Effector memory CD4-positive, alpha-beta T cell (primary cell): ENCODE data around the gene SS18L1.

Experiments used
- DNase-seq, 3 donors: peaks; one replicate each; pipeline ENCODE4 v3.0.0-alpha.2; 2020
- H3K27ac ChIP-seq: 2 replicates; pipeline ENCODE4 v1.7.0; 2013; ENCODE audit warnings: mild to moderate bottlenecking, low read length, moderate library complexity; ENCODE audit not compliant: insufficient read depth, poor library complexity, severe bottlenecking
- H3K27me3 ChIP-seq: replicated peaks from 2 replicates; pipeline ENCODE4 v1.7.0; 2013; ENCODE audit warnings: mild to moderate bottlenecking, low read length; ENCODE audit not compliant: insufficient read depth, control insufficient read depth, poor library complexity, severe bottlenecking
- H3K36me3 ChIP-seq: 2 replicates; pipeline ENCODE4 v1.7.0; 2013; ENCODE audit warnings: mild to moderate bottlenecking, low read length, moderate library complexity; ENCODE audit not compliant: control insufficient read depth, insufficient read depth
- H3K4me1 ChIP-seq: 2 replicates; pipeline ENCODE4 v1.7.0; 2013; ENCODE audit warnings: low read length, mild to moderate bottlenecking; ENCODE audit not compliant: control insufficient read depth, insufficient read depth, poor library complexity, severe bottlenecking
- H3K4me3 ChIP-seq: 2 replicates; pipeline ENCODE4 v1.7.0; 2013; ENCODE audit warnings: low read length, low read depth, mild to moderate bottlenecking; ENCODE audit not compliant: insufficient read depth, poor library complexity, severe bottlenecking
- H3K9me3 ChIP-seq: 2 replicates; pipeline ENCODE4 v1.7.0; 2013; ENCODE audit warnings: mild to moderate bottlenecking, low read length, moderate library complexity; ENCODE audit not compliant: control insufficient read depth

SS18L1 gene

DNA sequence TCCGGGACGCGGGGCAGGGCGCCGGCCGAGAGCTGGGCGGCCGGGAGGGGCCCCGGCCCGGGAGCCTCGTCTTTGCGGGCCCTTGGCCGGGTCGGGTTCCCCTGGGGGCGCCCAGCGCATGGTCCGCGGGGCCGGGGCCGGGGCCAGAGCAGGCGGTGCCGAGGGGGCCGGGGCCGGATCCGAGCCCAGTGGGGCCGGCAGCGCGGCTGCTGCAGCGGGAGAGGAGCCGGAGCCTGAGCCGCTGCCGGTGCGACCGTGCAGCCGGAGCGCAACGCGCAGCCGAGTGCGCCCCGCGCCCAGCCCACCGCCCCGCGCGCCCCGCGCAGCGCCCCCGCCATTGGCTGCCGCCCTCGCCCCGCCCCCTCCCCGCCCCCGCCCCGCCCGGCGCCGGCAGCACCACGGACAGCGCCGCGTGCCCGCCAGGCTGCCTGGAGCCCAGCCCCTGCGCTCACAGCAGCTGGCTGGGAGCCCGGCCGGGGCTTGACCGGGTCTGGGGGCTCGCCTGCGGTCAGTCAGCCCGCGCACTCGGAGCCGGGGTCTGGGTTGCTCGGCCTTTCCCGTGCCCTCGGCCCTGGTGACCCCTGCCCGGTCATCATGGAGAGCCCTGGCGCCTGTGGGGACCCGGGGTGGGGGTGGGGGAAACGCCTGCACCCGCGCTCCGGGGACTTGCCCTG lies 76.6 kb downstream of the SS18L1 start, which contains the start of gene HRH3:
Gene HRH3 (minus strand): TSS at position 287 of the 674 bp plus-strand sequence. CDS start 308 bp downstream, outside the sequence.
- Histone ChIP-seq H3K9me3 (no peaks in the 10 kb centered on the region), H3K27ac (no peak within 1 kb of the TSS), H3K4me3 (no peak within 1 kb of the TSS), H3K4me1 (peaks cover 10% of the 10 kb centered on the region), H3K36me3 (no peaks in the 10 kb centered on the region), H3K27me3 (peaks cover 42% of the 10 kb centered on the region)
- peak; percentile 8 to 29 (median 9) for DNase-seq

DNA sequence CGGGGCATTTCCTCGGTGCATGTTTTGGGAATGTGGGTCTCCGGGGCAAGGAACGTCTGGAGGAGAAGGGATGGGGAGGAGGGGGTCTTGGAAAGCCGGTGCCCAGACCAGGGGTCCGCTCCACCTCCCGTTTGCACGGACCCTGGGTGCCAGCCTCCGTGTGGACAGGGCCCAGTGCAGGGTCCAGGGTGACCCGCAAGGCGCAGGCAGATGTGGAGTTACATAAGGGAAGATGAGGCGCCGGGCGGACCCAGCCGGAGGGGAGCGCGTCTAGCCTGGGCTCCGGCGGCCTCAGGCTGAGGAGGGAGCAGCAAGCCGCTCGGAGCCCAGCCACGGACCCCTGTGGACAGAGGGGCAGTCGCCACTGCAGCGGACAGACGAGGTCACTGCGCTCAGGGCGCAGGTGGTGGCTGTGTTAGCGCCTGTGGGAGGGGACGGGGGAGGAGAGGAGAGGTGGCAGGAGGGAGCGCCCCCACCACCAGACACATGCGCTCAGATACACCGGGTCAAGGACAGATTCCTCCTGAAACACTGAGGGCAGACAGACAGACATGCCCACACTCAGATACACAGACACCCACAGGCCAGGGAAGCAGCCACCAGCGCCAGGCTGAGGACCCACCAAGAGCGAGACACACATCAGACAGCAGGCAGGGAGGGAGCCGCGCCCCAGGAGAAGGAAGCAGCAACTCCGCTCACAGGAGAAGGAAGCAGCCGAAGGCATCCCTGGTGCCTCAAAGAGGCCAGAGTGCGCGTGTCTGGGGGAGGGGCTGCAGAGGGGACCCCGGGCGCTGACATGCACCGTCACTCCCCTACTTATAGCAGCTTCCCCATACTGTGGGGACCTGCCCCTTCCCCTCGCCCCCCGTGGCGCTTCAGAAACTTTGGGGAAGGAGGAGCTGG lies 77.3 kb downstream of the SS18L1 start:
- DNase-seq = no peak
- Histone ChIP-seq H3K9me3 (no peaks in the 10 kb centered on the region), H3K27me3 (peaks cover 42% of the 10 kb centered on the region), H3K27ac (no peak overlapping the region), H3K4me1 (peaks cover 10% of the 10 kb centered on the region), H3K36me3 (no peaks in the 10 kb centered on the region), H3K4me3 (no peak overlapping the region)

GRCh38 chr20:62222266-62222850 lies 78.8 kb downstream of the SS18L1 start:
- DNase-seq = no peak
- Histone ChIP-seq H3K27ac (no peak overlapping the region), H3K4me3 (no peak overlapping the region), H3K27me3 (peaks cover 41% of the 10 kb centered on the region), H3K9me3 (no peaks in the 10 kb centered on the region), H3K36me3 (no peaks in the 10 kb centered on the region), H3K4me1 (peaks cover 10% of the 10 kb centered on the region)

DNA sequence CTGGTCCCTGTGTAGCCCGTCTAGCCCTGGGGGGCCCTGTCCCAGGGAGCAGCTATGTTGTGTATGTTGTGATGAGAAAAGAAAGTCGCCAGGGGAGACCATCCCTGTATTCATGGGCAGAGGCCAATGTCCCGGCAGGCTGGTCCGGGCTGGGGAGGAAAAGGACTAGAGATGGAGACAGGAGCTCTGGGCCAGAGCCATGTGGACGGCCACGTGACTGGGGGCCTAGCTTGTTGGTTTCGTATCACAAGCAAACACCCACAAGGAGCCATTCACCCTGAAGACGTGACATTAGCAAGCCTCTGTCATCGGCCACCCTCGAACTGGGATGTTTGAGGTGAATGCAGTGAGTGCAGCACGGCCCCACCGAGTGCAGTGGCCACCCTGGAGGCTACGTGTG lies 79.4 kb downstream of the SS18L1 start:
- H3K36me3 ChIP-seq = no peaks in the 10 kb centered on the region
- H3K27me3 ChIP-seq = peaks cover 34% of the 10 kb centered on the region

DNA sequence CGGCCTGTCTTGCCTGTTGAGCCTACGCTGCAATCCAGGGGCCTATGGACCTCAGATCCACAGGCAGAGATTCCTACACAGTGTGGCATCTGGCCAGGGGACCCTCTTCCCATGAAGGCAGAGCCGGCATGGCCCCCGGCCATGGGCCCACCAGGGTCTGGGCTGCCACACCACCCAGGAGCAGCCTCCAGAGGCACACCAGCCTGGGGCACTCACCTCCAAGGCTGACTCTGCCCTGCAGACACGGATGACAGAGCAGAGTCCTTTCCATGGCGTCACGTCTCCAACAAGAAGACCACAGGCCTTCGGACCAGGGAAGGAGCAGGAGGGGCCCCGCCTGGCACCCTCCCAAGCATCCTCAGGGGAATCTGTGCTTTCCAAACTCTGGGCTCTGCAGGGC lies 80.0 kb downstream of the SS18L1 start:
- Histone ChIP-seq H3K4me3 (no peak overlapping the region), H3K27ac (no peak overlapping the region), H3K36me3 (no peaks in the 10 kb centered on the region), H3K9me3 (no peaks in the 10 kb centered on the region), H3K27me3 (peaks cover 28% of the 10 kb centered on the region), H3K4me1 (peaks cover 10% of the 10 kb centered on the region)
- DNase-seq = no peak

More for the DNA sequence above, 79.4 kb downstream of the SS18L1 start:
- peaks cover 10% of the 10 kb centered on the region for H3K4me1 ChIP-seq
- H3K27ac ChIP-seq = no peak overlapping the region
- no peaks in the 10 kb centered on the region for H3K9me3 ChIP-seq
- H3K4me3 ChIP-seq = no peak overlapping the region
- DNase-seq = no peak

DNA sequence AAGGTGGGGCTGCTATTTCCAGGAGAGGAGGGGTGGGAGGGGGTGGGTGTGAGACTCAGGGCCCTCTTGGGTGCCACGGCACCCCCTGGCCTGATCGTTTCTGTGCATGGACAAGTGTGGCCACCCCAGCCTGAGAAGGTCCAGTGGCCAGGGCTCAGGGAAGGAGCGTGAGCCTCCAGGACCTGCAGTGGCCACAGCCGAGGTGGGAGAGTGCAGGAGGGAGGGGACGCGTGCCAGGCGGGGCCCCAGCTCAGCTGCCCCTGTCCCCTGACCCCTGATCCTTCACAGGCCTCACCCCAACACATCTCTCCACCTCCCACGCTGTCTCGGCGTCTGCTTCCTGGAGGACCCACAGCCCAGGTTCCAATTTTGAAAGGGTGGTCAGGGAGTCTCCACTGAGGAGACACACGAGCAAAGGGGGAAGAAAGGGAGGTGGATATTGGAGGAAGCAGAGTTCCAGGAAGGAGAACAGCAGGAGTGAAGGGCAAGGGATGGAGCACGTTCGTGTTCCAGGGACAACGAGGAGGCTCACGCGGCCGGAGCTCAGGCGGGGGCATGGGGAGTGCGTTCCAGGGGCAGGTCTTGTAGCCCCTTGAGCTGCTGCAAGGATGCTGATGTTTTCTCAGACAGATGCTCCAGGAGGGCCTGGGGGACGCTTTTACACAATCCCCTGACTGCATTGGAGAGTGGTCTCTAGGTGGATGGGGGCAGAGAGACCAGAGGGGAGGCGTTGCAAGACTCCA lies 80.7 kb downstream of the SS18L1 start:
- no peak for DNase-seq
- peaks cover 21% of the 10 kb centered on the region for H3K27me3 ChIP-seq
- no peaks in the 10 kb centered on the region for H3K9me3 ChIP-seq
- H3K27ac ChIP-seq = no peak overlapping the region
- H3K36me3 ChIP-seq = no peaks in the 10 kb centered on the region
- H3K4me3 ChIP-seq = no peak overlapping the region
- H3K4me1 ChIP-seq = peaks cover 9% of the 10 kb centered on the region

DNA sequence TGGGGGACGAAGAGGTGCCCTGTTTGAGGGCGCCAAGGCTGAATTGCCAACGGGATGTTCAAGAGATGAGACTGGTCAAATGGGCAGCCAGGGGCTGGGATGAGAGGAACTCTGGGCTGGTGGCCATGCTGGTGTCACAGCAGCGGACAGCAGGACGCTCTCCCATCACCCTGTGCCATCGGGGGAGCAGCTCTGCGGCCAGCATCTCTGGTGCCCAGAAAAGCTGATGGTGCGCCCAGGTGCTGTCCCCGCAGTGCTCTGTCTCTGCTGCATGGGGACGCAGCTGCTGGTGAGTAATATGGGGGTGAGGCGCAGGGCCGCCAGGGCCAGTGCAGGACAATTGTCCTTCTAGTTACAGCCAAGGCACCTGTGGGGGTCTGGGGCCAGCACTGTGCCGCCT lies 81.5 kb downstream of the SS18L1 start:
- Histone ChIP-seq H3K36me3 (no peaks in the 10 kb centered on the region), H3K9me3 (no peaks in the 10 kb centered on the region), H3K27ac (no peak overlapping the region), H3K27me3 (peaks cover 17% of the 10 kb centered on the region), H3K4me3 (no peak overlapping the region), H3K4me1 (peaks cover 5% of the 10 kb centered on the region)
- DNase-seq = no peak

DNA sequence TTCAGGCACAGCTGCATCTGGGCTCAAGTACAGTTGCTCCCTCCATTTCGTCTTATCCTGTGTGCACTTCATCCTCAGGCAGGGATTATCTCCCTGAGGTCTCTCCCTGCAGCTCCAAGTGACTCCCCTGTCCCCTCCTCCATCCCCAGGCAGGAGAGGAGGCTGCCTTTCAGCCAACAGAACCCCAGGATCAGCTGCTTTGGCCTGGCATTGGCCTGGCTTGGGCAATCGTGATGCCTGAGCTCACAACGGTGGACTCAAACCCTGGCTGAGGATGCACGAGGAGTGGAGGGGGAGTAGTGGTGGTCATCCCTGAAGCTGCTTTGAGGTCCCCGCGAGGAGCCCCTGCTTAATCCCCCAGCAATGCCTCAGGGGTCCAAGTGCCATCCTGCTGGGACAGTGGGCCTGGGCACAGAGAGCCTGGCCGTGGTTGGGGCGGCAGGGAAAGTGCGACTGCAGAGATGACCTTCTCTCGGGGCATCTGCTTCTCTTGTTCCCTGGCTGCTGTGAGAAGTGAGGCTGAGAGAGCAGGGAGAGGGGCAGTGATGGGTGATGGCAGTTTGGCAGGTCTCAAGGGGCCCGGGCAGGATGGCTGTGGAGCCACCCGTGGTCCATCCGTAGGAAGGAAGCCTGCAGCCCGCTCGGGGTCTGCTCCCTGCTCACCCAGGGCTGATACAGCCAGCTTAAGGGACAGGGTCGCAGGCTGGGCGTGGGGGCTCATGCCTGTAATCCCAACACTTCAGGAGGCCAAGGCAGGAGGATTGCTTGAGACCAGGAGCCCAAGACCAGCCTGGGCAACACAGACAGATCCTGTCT lies 82.5 kb downstream of the SS18L1 start:
- DNase-seq = no peak
- no peaks in the 10 kb centered on the region for H3K4me1 ChIP-seq
- no peak overlapping the region for H3K4me3 ChIP-seq
- H3K9me3 ChIP-seq = no peaks in the 10 kb centered on the region
- H3K36me3 ChIP-seq = no peaks in the 10 kb centered on the region
- H3K27ac ChIP-seq = no peak overlapping the region
- H3K27me3 ChIP-seq = peaks cover 17% of the 10 kb centered on the region
